Iris pigment epithelial cell (primary cell): ENCODE measurements around the gene SGCE.

Source experiments
- DNase-seq: peaks from one replicate; pipeline ENCODE4 v3.0.0-alpha.2; 2011; ENCODE audit warnings: low read depth

The SGCE gene

GRCh38 chr7:94658826-94659225, 2.9 kb upstream of the SGCE start:
- no peak for DNase-seq

DNA sequence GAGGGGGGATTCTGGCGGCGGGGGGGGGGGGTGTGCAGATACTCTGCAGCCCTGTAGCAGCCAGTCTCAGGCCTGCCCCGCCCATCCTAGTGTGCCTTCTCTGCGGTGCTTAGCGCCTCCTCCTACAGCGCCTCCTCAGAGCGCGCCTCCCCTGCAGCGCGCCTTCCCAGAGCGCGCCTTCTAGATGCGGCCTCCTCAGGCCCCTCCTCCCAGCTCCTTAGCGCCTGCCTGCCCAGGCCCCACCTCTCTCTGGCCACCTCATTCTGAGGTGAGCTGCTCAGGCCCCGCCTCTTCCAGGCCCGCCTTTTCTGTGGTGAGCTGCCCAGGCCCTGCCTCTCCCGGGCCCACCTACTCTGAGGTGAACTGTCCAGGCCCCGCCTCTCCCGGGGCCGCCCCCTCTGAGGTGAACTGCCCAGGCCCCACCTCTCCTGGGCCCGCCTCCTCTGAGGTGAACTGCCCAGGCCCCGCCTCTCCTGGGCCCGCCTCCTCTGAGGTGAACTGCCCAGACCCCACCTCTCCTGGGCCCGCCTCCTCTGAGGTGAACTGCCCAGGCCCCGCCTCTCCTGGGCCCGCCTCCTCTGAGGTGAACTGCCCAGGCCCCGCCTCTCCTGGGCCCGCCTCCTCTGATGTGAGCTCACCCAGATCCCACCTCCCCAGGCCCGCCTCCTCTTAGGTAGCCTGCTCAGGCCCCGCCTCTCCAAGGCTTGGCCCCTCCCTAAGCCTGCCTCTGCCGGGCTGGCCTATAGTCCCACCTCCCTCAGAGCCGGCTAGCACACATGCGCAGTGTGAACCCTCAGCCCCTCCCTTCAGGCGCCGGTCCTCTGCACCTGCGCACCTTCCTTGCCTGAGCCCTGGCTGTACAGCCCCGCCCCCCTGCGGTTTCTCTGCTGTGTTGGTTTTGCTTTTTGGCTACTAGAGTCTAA, 2.1 kb upstream of the SGCE start:
- peak; percentile 95 for DNase-seq

DNA sequence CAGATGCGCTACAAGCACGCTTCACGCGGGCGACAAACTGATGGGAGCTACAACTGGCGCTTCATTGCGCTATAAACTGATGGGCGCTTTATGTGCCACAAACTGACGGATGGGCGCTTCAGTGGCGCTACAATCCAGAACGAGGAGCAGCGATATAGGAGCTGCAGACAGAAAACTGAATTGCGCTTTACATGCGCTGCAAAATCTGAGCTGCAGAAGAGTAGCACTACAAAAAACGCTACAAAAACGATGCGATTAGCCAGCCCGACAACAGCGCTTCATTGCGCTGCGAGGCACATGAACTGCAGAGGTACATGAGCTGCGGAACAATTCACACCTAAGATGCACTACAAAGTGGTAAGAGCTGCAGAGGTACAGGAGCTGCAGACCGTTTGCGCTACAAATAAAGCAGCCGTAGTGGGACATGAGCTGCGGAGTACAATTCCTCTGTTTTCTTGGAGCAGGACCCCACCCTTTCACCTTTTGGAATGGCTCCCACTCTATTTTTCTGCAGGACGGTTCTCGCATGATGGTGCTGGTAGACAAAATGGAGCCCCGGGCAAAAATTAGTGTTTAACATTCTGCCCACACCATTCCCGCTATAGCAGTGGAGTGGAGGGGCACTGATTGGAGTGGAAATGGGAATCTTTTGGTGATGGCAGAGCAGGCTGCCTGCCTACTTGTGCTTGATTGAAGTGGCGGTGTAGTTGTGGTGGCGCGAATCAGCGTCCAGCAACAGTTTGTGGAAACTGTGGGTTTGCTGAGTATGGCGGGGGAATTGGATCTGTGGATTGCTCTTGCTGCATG, 1.2 kb upstream of the SGCE start:
- peak; percentile 41 for DNase-seq

DNA sequence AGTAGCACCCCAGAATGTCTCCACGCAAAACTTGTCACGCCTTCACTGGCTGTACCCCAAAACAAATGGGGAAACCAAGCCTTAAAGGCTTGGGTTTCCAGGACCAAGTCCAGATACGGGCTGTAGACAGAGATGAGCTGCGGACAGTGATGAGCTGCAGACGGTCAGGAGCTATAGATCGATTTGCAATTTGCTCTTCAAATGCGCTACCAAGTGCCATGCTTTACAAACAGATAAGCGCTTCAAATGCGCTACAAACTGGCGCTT, 658 bp upstream of the SGCE start:
- peak; percentile 10 for DNase-seq

DNA sequence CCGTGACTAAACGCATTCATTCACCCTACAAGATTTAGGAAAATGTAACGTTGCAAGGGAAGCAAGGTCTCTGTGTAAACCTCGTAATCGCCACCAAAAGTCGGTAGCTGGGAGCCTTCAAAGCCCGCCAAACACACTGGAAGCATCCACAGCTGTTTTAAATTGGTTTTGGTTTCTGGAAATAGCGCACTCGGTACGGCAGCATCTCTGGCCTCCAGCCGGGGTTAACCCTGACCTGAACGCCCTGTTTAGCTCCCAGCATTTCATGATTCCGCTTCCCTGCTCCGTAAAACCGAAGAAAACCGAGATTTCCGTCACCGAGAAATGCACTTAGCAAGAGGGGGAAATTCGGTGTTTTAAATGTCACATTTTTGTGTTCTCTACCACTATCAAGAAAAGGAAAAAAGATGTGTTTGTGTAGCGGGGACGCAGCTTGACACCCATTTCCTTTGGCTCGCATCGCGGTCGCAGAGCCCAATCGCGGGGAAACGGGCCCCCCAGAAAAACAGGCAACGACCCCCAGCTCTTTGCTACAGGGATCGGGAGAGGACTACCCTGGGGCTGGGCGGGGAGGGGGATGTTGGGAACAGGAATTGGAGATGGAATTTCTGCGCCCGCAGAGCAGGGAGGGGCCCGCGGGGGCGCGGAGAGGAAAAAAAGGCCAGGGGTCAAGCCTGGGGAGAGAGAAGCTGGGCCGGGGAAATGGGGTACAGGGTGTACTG, 646 bp downstream of the SGCE start:
- peak; percentile 42 for DNase-seq

DNA sequence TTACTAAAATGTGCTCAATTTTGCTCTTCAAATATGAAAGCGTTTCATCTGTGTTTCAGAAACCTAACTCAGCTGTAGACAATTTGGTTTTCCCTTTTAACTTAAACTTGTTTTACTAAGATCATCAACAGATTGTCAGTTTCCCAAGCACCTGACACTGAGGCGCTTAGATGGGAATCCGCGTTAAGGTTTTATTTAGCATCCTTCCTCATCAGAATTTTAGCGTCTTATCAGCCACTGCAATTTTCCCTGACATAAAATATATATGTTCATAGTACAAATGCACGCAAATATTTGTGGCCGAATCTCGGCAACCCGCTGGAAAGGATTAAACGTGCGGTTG, 1.2 kb downstream of the SGCE start:
- DNase-seq, result no peak

GRCh38 chr7:94650147-94651051, 5.5 kb downstream of the SGCE start:
- DNase-seq, result no peak

- DNase-seq, result no peak
Observed at GRCh38 chr7:94649450-94649849, 6.5 kb downstream of the SGCE start.

GRCh38 chr7:94648731-94649130, 7.2 kb downstream of the SGCE start:
- DNase-seq, result no peak

DNA sequence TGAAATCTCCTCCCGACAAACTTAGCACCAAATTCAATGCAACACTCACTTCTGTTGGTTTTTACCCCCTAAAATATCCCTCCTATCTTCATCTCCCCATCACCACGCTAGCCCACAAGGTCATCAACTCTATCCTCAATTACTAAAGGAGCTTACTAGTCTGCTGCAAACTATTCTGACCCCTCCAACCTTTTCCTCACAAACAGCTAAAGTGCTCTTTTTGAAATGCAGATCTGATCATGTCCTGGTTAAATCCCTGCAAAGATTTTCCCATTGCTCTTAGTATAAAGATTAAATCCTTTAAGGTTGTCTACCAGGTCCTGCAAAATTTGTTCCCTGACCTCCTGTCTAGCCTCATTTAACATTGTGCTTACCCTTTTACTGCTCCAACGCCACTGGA, 8.6 kb downstream of the SGCE start:
- no peak for DNase-seq

DNA sequence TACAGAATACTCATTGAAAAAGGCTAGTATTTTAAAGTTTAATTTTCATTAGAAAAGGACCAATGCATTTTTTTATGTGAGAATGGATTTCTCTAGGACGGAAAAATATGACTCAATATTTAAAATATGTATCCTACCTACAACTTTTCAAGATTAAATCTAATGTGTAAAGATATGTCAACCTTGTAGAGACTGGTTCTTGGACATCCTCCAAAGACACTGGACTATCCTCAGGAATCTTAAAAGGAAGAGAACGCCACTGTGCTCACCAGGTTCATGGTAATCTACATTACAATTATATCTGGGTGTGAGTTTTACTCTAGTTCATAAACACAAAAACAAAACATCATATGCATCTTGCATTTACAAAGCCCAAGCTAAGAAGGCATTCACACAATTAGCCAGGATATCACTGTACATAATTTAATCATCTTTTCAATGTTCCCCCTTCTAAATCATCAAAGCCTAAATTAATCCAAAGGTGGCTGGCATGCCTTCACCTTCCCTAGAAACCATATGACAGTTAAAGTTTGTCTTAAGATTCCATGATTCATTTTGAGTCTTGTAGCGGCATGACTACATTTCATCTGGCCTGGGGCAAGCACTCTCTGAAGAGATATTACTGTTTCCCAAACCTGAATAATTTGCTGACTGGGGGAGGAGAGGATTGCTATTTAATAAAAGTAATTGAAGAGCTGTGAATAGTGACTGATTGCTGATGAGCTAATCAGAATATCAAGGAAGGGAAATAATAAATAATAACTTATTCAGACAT, 12.0 kb downstream of the SGCE start:
- DNase-seq, result peak; percentile 31

DNA sequence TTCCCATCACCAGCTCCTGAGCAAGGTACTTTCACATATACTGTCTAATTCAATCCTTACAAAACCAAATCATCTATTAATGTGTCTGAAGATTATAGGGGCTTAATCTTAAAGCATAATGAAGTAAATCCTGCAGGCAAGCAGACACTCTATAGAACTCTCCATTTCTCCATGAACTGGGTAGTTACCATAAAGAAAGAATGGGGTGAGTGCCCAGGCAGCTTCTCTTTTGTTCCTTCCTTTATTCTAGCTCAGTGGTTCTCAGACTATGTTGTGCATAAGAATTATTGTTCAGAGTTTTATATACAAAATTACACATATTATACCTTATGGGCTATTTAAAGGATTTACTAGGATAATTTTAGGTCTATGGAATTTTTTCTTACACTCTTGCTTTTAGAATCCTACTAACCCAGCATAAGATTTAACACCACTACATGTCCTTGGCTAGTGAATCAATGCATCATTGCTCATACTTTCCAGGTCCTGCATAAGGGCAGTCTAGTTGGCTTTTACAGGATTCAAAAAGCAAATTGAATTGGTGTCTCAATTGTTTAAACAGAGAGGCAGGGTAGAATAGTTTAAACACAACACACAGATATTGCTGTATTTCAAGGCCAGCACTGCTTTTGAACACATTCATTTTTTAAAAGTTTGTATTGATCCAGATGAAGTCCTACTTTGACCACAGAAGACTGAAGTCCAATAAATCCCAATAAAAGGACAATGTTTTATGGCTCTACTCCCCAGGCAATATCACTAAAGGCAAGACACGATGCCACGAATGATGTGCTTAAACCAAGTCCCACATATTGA, 12.9 kb downstream of the SGCE start:
- DNase-seq, result peak; percentile 49

GRCh38 chr7:94639384-94639783, 16.5 kb downstream of the SGCE start:
- DNase-seq, result no peak

GRCh38 chr7:94635687-94636086, 20.2 kb downstream of the SGCE start:
- DNase-seq, result no peak

DNA sequence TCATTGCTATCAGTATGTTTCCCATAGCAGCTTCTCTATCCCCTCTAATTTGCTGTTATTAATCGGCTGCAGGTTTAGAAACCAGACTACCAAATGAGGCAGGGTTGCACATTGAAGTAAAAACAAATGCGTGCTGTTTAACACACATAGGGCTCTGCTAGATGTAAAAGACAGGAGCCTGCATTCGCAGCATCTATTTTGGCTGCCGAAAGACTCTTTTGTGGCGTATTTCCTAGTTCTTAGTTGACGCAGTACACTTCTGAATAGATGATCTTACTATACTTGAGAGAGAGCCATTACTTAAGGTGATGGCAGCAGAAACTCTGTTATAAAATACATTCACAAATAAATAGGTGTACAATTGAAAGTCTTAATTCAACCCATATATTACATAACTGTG, 21.4 kb downstream of the SGCE start:
- DNase-seq, result no peak

GRCh38 chr7:94633687-94634086, 22.2 kb downstream of the SGCE start:
- DNase-seq, result no peak

- no peak for DNase-seq
Observed at GRCh38 chr7:94633014-94633341, 23.0 kb downstream of the SGCE start.

DNA sequence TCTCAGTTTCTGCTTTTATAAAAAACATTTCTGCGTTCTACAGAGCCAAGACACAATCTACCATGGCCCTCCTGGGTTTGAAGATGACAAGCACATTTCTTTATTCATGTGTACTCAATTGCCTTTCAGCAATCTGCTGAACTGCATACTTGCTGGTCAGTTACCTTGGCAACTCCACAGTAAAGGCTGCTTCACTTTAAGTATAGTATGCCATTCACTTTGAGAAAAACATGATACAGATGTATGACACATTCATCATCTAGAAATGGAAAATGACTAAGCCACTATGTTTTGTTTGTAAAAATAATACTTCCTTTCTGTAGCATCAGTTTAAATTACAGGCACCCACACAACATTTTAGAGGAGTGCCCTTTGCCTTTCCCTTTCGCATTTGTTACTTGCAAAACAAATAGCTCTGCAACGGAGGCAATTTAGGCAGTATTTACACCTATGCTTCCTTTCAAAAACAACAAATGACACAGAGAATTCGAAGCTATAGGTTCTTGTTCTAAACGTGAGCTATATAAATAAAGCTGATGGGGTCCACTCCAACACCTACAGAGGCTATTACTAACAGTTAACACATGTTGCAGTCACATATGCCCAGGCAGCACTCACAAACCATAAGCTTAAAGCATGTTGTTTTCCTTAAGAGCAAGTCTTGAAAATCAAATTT, 23.5 kb downstream of the SGCE start:
- peak; percentile 95 for DNase-seq

GRCh38 chr7:94630855-94631254, 25.1 kb downstream of the SGCE start:
- DNase-seq, result no peak

- DNase-seq, result no peak
Observed at GRCh38 chr7:94623820-94624219, 32.1 kb downstream of the SGCE start.
